ENCODE measurements around the gene C19orf67.

C19orf67 gene

DNA sequence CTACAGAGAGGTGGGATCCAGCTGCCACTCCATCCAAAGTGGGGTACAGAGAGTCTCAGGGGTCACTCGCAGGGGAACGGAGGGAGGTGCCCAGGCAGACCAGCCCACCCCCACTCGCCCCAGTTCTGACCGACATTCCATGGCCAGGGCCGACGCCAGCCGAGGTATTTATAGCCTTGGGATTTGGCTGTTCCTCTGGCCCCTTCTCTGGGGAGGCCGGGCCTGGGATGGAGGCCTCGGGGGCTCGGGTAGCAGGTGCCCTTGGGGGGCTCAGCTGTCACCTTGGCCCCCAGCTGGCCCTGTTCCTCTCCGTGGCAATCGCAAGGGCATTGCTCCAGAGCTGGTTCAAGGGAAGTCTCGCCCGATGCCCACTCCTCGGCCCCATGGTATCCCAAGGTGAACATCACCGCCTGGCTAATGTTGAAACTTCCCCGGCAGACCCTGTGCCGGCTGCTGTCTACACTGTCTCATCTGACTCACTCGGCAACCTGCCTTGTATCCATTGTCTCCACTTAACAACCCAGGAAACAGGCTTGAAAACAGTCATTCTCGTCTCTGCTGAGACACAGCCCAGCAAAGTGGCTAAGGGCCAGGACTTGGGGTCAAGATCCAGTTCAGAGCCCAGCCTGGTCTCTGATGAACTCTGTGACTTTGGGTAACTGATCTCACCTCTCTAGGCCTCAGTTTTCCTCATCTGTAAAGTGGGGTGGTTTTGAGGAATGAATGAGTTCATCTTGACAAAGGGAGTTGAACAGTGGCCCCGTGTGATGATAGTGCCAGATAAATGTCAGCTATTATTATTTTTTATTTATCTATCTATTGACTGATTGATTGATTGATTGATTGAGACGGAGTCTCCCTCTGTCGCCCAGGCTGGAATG lies 22.2 kb upstream of the C19orf67 start:
- DNase-seq (ENCODE audit: low spot score) = no peak

DNA sequence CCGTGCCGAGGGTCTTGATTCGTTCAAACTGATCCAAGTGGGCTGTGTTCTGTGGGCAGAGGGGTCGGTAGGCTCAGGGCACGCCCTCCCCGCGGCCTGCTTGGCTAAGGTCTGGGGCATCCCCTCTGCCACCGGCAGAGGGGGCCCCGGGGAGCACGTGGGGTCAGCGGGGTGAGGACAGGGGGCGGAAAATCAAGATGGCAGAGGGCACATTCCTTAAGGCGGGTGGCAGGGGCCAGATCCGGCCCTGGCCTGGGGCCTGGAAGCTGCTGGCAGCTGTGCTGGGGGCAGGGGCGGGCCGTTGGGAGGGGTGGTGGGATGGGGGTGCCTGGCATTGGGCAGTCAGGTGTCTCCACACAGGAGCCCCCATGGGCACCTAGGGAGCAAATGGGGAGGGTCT lies 21.3 kb upstream of the C19orf67 start:
- no peak for DNase-seq (ENCODE audit: low spot score)

GRCh38 chr19:14105680-14106079 lies 20.1 kb upstream of the C19orf67 start:
- DNase-seq (ENCODE audit: low spot score) = no peak

DNA sequence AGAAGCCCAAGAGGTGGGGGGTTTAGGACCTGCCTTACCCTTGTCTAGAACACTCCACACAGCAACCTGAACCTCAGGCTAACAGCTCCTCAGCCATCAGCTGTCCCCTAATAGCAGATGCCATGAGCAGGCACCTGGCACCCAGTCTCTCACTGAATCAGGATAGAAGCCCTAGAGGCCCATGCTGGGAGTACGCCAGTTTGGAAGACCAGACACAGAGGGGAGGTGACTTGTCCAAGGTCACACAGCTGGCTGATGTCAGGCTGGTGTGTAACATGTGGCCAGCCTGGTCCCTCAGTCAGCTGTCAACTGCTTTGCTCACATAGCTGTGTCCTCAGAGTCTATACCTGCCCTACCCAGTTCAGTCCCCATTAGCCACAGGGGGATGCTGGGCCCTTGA lies 17.7 kb upstream of the C19orf67 start:
- DNase-seq (ENCODE audit: low spot score) = no peak

DNA sequence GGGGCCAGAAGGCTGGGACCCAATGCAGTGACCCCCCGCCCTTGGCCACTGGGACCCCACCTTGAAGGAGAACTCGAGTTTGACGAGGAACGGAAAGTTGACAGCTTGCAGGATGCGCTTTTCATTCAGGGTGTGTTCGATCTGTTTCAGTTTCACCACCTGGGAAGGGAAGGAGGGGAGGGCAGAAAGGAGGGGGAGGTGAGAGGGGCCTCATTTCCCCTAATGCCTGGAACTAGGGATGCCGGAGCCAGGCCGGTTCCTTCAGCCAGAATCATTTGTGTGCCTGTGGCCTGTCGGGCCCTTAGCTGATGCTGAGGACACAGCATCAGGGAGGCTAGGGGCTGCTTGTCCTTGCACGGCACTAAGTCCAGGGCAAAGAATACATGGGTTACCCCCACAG lies 17.2 kb upstream of the C19orf67 start:
- DNase-seq (ENCODE audit: low spot score) = no peak

DNA sequence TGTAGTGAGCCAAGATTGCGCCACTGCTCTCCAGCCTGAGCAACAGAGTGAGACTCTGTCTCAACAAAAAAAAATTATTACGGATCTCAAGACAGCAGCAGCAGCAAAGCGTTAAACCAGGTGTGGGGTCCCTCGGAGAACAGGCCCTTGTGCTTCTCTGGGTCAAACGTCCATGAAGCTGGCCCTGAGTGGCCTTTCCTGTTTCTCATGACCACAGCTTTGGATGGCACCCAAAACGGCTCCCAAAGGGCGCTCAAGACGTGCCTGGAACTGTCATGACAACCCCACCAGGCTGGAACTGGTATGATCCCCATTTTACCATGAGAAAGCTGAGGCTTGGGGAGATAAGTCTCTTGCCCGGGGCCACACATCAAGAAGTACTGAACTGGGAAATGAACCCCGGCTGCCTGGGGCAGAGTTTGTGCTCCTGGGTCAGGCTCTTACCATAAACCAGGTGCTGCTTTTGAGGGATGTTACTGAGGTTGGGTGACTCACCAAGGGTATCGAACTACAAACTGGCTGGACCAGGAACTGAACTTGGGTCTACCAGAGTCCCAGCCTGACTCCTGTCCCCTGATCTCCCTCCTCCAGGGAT lies 16.6 kb upstream of the C19orf67 start:
- DNase-seq (ENCODE audit: low spot score) = no peak

DNA sequence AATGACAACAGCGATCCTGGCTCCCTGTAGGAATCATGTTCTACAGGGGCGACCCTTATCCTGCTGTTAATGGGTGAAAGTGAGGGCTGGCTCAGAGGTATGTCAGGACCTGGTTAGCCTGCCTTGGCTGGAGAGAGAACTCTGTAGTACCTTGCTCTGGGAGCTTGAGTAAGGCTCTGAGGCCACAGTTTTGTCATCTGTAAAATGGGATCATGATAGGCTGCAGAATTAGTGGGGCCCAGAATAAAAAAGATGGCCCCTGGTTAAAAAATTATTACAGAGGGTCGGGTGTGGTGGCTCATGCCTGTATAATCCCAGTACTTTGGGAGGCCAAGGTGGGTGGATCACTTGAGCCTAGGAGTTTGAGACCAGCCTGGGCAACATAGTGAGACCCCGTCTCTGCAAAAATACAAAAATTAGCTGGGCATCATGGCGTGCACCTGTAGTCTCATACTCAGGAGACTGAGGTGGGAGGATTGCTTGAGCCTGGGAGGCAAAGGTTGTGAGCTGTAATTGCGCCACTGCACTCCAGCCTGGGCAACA lies 15.5 kb upstream of the C19orf67 start:
- no peak for DNase-seq (ENCODE audit: low spot score)

- no peak for DNase-seq (ENCODE audit: low spot score)
Observed at GRCh38 chr19:14097532-14098151, 12.1 kb upstream of the C19orf67 start.

DNA sequence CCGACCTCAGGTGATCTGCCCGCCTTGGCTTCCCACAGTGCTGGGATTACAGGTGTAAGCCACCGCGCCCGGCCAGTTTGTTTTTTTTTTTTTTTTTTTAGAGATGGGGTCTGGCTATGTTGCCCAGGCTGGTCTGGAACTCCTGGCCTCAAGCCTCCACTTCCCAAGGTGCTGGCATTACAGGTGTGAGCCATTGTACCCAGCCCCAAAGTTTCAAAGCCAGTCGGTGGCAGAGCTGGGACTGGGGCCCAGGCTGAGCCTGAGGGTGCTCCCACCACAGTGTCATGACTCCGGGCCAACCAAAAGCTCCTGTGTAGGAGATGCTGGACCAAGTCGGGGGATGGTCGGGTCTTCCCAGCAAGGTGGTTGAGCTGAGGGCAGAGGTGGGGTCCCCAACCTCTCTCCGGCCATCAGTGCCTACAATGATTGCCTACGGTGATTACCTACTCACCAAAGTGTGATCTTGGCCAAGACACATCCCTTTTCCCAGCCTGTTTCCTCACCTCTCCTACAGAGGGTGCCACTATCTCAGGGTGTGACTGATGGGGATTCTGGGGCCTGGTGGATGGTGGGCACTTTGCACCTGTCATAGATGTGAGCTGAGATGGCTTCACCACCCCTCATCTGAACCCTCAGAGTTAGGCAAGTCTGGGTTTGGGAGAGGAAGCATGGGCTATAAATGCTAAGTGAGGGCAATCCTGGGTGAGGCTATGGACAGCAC lies 10.8 kb upstream of the C19orf67 start:
- no peak for DNase-seq (ENCODE audit: low spot score)

GRCh38 chr19:14094854-14095253 lies 9.3 kb upstream of the C19orf67 start:
- DNase-seq (ENCODE audit: low spot score) = no peak

DNA sequence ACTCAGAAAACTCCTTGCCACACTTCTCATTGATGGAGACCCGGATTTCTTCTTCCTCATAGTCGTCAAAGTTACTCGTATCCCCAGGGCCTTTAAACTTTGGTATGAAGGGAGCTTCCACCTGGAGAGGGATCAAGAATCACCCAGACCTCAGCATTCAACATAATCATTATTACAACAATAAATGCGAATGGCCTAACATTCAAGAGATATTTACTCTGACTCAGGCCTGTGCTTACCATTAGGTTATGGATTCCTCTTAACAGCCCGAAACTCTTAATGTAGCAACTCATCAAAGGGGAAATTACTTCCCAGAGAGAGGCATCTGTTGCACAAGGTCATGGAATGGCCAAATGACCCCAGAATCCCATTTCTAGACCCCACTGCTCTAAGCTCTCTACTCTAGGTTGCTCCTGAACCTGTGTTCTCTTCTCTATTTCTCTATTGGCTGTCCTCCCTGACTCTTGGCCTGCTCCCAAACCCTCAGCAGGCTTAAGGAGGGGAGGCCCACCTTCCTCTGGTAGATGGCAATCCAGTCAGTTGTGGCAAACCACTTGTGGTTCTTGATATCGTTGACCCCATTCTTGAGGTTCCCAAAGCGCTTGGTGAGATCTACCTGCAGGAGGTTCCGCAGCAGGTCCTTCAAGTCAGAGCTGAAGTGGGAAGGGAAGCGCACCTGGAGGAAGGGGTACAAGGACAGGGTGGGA lies 7.7 kb upstream of the C19orf67 start:
- no peak for DNase-seq (ENCODE audit: low spot score)

- no peak for DNase-seq (ENCODE audit: low spot score)
Observed at GRCh38 chr19:14091813-14092462, 6.4 kb upstream of the C19orf67 start.

DNA sequence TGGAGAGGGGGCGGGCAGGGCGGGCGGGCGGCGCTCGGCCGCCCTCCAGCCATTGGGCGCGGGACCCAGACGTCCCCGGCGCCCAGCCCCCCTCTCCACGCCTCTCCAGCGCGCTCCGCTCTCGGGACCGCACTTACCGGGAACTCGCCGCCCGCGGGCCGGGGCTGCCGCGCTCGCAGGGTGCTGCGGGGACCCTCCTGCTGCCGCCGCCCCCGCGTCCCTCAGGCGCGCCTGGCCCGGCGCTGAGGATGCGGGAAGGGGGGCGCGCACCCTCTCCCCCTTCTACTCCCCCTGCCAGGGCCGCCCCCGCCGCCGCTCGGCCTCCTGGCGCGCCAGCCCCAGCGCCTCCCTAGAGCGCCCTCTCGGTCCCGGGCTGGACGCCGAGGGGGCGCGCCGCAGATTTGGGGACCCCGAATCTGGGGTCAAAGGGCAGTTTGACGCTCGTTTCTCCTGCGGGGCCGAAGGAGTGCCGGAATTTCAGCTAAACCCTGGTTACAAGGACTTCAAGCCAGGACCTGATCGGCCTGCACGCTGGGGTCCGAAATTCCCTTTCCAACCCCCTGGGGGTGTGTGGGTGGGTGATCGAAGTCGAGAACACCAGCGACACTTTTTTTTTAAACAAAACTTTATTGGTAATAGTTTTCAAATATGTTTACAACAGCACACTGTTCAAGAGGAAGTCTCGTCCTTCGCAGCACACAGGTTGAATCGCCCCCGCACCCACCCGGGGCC lies 5.7 kb upstream of the C19orf67 start:
- peak; percentile 82 for DNase-seq (ENCODE audit: low spot score)

GRCh38 chr19:14090509-14091080 lies 5.0 kb upstream of the C19orf67 start, which contains the start of gene SAMD1:
SAMD1 (minus strand) TSS chr19:14090751.
- DNase-seq (ENCODE audit: low spot score) = peak; percentile 93

DNA sequence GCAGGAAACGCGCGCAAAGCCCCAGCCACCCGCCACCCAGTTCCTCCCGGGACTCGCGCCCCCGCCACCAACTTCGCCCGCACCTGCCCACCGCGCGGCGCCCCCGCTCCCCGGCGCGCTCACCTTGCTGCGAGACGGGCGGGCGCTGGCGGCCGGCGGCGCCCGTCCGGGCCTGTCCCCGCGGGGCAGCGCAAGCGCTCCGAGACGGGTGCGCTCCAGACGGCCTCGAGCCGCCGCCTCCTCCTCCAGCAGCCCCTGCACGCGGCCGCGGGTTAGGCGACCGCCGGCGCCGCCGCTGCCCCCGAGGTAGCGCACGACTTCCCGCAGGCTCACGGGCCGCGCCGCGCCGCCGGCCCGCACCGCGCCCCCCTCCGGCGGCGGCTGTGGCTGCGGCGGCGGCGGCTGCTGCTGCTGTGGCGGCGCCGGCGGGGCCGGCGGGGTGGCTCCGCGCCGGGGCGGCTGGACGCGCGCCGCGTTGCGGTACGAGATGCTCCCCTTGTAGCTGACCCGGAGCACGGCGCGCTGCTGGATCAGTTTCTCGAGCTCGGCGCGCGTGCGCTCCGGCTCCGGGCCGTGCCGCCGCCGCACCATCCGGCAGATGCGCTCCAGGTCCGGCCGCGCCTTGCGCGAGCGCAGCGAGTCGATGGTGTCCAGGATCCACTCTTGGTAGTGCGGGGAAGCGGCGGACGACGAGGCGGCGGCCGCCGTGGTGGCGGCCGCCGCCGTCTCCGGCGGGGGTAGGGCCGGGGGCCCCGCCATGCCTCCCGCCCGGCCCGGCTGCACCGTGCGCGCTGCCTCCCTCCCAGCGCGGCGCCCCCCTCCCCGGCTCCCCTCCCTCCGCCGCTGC lies 4.3 kb upstream of the C19orf67 start:
- DNase-seq (ENCODE audit: low spot score) = no peak

DNA sequence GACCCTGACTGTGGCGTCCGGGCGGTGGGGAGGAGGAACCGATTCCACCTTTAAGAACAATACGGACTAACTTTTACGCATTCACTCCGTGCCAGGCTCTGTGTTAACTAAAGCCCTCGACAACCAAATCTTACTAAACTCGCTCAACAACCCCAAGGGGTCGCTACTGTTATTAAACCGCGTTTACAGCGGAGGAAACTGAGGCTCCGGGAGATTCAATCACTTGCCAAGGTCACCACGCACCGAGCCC lies 3.8 kb upstream of the C19orf67 start:
- no peak for DNase-seq (ENCODE audit: low spot score)

DNA sequence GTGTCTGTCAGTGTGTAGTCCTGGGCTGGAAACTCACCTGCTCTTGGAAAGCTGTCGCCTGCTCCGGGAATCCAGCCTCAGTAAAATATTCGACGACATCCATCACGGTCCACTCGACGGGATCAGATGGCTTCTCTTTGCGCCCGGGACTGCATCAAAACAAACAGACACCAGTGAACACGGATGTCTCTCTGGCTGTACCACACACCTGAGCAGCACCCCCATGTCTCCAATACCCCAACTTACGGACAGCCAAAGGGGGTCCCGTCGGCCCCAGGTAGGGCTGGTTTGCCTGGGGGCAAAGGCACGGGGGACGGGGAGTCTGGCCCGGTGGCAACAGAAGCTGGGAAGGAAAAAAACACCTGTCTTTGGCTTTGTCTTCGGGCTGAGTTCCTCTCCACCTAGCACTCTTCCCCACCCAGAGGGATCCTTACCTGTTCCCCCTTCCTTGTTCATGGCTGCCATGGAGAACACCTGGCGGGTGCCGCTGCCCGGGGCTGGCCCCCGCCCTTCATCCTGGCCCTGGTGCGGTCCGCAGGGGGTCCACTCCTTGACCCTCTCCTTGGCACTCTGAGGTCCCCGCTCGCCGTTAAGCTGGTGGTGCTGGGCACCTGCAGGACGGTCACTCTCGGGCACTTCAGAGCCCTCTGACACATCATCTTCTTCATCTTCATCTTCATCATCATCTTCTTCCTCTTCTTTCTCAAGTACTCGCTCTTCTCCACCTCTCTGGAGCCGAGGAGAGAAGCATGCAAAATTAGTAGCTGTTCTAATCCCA lies 3.2 kb upstream of the C19orf67 start:
- no peak for DNase-seq (ENCODE audit: low spot score)

DNA sequence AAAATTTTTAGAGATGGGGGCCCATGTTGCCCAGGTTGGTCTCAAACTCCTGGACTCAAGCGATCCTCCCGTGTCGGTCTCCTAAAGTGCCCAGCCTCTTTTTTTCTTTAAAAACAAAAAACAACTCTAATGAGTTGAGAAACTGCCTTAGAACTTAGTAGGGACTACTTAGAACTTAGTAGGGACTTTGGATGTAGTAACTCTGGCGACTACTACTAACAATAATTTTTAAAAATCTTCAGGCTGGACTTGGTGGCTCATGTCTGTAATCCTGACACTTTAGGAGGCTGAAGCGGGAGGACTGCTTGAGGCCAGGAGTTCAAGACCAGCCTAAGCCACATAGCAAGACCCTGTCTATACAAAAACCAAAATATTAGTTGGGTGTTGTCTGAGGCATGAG lies 515 bp upstream of the C19orf67 start:
- no peak for DNase-seq (ENCODE audit: low spot score)

GRCh38 chr19:14082675-14082960 lies 3.0 kb downstream of the C19orf67 start:
- no peak for DNase-seq (ENCODE audit: low spot score)
